Stimulated activated CD8-positive, alpha-beta memory T cell treated with anti-CD3 and anti-CD28 coated beads, Interleukin-7, amount 100 ng/mL, for 24 hours (primary cell): ENCODE results near the gene NUCB2.

ENCODE experiments used
- DNase-seq: peaks from one replicate; pipeline ENCODE4 v3.0.0-alpha.2; 2020; ENCODE audit warnings: low read depth

Gene NUCB2

DNA sequence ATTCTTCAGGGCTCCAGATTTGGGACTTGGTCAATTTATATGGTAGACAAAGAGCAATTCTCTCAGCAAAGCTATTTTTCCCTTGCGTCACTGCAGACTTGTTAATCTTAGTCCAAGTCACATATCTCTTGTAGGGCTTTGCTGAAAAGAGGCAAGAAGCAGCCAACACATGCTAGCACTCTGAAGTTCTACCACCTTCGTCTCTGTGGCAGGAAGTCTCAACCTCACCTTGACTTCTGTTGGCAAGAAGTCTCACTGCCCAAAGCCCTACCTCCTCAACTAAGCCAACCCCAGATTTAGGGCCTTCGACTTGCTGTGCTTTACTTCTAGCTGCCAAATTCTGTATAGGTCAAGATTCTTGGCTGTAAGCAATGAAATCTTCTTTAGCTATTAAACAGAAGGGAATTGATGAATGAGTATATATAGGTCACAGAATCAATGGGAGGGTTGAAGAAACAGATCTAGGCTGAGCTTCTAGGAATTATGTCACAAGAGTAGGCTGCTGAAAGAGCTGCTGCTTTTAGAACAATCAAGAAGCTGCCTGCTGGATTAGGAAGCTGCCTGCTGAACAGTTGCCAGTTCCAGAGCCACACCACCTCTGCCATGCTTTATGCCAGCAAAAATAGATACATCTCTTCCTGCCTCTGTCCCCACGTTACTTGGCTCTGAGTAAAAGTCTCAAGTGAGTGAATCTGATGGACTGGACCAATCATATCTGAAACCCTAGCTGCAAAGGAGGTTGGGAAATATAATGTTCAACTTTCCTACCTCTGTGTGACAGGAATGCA lies 57.5 kb downstream of the NUCB2 start:
- DNase-seq = no peak

DNA sequence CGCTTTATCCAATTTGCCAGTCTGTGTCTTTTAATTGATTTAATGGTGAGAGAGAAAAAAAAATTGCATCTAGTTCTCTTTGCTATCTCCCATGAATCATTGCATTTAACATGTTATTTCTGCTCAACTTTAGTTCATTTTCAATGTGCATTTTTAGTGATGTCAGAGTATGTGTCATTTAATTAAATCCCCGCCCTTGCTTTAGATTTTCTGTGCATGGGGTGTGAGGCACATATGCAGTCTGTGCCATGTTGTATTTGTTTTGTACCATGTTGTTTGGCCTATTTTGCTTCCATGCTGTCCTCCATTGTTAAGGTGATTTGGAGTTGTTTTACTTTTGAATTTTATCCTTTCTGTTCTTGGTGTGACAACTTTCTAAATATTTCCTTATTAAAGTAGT lies 66.7 kb downstream of the NUCB2 start:
- DNase-seq = no peak

DNA sequence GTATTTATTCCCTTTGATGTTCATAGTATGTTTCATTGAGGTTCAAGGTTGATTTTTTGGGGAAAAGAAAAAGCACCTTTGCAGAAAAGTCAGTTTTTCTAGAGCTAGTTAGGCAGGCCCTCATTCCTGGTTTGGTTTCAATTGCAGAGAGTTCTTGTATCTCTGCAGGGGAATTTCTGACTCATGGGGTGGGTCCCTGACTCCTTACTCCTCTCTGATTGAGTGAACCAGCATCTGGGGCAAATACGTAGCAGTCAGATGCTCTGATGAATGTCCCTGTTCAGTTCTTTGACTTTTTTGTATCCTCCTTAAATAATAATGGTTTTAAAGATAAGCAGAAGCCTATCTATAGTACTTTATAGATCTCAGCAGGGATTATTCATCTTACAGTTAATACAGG lies 67.4 kb downstream of the NUCB2 start:
- no peak for DNase-seq

DNA sequence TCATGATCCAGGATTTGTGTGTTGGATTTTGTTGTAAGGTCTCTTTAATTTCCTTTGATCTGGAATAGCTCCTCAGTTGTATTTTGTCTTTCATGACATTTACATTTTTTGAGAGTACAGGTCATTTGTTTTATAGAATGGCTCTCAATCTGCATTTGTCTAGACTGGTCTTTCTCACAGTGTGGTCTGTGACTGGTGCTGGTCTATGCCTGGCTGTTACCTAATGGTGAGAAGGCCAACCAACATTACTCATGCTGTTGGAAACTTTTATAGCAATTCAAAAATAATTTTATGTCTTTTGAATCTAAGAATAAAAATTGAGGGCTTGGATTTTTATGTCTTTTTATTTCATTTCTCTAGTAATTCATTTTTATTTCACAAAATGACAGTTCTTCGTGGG lies 71.1 kb downstream of the NUCB2 start:
- DNase-seq = no peak

DNA sequence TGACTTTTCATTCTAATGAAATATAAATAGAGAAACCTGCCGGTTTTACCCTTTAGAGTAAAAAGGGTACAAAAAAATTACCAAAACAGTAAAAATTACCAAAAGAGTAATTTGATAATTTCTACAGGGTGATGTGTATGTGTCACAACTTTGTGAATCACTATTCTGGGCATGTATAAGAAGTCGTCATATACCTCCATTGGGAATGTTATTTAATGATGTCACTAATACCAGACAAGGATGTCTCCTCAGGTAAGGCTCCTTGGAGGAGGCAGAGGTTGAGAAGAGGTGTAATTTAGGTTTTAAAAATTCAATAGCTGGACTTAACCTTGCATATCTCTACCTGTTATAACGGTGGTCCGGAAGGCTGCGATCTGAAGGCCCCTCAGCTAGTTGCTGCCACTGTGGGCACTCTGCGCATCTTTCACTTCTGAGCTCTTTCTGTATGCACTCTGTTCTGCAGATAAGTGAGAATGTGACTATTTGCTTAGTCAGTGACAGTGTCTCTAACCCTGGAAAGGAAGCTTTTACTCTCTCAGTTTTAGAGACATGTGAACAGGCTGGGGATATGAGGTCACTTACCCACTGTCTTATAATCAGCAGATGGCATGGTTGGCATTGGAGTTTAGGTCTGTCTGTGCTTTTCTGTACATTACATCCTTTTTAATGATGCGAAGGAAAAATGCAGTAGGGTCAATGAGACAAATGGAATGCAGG lies 74.1 kb downstream of the NUCB2 start:
- no peak for DNase-seq

DNA sequence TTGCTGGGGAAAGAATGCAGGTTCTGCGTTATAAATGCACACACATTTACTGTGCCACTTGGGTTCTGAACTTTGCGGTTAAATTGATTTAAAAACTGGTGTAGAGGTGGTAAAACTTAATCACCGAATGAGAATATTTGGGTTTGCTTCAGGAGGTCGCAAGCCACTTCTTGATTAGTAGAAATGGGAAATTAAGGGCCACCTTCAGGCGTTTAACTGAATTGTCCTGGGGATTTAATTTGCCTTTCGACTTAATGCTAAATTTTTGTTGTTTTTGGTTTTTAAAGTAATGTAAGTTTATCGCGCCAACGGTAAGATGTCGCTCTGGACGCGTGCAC lies 74.6 kb downstream of the NUCB2 start:
- DNase-seq = no peak

DNA sequence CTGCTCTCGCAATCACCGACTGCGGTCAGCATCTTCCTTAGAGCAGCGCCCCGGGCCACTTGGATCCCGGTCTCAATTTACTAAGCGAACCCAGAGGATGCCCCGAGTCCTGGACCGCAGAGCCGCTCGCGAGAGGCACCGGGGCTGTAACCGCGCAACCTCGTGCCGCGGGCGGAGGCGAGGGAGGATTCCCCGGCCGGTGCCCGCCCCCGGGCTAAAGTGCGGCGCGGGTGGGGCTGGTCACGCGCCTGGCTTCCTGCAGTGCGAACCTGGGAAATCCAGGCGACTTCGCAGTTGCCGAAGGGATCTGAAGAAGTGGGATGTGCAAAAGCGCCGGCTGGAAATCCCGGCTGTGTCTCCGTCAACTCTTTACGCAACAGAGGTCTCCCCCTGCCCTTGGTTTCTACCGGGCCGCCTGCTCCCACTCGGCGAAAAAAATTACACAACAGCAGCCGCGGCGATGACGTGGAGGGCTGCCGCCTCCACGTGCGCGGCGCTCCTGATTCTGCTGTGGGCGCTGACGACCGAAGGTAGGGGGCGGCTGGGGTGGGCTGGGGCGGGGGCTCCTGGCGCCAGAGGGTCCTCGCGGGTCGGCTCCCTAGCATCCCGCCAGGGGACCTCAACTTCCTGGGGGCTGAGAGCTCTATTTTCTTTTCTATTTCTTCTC lies 75.1 kb downstream of the NUCB2 start, which contains the start of gene NCR3LG1:
TSS of gene NCR3LG1 (plus strand) at position 291 of the 667 bp plus-strand sequence. CDS start at position 461, 170 bp downstream.
- DNase-seq = peak; percentile 19

DNA sequence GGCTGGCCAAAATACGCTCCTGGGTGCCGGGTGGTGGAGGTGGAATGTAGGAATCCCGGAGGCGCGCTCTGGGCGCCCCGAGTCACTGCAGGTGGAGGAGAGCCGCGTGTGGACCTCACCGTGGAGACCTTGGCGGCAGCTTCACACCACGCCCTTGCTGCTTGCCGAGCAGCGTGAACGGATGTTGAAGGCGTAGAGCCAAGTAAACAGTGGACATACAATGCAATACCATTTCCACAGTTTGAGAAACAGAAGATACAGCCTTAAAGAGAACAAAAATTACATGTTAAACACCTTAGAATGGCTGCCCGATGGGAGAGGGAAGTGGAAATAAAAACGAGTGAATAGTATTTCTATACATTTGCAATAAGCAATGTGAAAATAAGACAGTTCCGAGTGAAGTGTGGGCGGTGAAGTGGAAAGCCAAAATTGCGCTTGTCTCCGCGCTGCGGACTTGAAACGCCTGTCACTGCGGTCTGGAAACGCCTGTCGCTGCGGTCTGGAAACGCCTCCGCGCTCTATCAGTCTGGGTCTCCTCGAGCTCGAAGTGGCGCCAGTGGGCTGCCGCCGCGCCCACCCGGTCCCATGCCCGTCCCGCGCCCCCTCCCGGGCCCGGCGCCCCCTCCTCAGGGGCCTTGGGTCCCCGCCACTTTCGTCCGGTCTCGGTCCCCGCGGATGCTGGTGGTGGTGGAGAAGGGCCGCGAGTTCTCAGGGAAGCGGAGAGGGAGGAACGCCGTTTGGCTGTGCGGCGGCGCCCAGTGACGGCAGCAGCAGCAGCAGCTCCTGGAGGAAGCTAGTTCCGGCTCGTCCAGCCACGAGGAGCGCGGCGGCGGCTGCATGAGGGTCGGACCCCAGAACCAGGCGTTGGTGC lies 76.6 kb downstream of the NUCB2 start:
- peak; percentile 27 for DNase-seq

DNA sequence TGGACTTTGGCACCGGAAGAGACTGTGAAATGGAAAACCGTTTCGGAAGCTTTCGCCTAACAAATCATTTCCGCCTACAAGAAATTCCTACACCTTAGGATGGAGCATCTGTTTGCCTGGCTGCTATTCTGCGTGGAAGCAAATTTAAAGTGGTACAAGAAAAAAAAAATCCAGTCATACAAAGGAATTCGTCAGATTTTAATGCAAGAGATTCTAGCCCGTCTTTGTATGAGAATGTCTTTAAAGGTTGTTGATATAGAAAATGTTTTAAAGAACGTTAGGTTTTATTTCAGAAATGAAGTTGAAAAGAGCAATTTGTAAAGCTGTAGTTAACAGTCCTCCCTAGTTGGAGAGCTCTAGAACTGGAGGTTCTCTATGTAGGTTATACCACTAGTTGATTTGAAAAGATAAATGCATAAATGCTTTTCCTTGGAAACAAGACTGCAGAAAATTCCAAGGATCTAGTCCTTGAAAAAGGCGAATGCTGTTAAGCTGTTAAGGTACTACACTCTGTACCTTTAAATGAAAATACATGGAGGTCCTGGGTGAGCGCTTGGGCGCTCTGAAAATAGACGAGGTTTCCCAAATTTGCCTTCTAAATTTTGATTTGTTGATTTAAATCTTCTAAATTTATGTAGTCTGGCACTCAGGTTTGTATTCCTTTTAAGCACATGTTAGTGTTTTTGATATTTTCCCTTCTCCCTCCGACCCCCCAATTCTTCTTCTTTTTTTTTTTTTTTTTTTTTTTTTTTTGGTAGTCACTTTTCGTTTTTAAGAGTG lies 77.5 kb downstream of the NUCB2 start:
- DNase-seq = no peak

DNA sequence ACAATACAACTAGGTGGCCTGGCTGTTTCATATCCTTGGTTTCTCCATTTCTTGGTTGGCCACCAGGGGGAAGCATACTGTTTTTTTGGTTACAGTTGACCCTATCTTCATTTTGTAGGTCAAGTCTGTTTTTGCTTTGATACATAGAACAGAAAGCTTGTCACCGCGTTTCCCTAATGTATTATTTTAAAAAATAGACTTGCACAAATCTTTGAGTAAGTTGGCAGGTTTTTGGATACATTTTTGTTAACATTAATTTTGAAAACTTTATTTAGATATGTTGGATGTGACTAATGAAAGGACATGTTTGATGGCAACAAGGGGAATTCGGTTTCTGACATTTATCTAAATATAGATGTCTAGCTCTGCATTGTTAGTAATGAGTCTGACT lies 78.1 kb downstream of the NUCB2 start:
- DNase-seq = peak; percentile 37

DNA sequence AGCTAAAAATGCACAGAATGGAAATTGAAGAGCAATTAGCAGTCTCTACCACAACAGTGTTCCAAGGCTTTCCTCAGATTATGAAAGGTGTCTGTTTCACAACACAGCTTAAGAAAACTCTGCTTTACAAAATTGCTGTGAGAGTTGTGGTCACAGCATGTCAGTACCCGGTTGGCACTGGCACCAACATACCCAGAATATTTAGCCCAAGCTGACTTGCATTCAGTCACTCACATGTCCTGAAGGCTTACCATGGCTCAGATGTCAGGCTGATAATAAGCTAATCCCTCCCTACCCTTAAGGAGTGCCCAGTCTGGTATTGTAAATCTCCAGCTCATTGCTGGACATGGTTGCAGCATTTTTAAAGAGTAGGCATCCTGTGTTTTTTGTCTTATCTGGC lies 90.0 kb downstream of the NUCB2 start:
- no peak for DNase-seq

DNA sequence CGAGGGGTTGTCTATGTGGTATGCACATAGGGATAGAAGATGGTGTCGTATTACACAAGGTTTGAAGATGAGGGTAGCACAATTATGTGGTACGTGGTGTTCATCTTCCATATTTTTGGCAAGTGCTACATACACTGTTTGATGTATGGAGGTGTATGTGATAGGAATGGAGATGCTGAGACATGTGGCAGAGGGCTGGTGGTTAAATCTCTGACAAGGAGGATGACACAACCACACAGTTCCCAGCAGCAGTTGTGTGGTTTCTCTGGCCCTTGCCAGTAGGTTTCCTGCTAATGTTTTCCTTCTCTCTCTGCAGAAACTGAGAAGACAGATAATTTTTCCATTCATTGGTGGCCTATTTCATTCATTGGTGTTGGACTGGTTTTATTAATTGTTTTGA lies 92.0 kb downstream of the NUCB2 start:
- no peak for DNase-seq

DNA sequence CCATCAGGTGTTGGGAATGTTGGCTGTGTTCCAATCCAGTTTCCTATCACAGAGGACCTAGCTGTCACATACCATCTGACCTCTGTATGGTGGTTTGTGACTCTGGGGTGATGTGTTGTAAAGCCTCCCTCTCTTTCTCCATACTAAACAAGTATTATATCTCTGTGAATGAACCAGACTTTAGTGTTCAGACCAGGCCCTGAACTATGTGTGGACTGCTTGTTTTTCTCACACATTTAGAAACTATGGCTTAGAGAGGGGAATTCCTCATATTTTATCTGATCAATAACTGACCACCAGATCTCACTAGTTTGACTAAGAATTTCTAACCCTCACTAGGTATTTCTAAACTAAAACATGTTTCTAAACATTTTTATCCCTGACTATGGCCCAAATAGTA lies 92.6 kb downstream of the NUCB2 start:
- DNase-seq = no peak

DNA sequence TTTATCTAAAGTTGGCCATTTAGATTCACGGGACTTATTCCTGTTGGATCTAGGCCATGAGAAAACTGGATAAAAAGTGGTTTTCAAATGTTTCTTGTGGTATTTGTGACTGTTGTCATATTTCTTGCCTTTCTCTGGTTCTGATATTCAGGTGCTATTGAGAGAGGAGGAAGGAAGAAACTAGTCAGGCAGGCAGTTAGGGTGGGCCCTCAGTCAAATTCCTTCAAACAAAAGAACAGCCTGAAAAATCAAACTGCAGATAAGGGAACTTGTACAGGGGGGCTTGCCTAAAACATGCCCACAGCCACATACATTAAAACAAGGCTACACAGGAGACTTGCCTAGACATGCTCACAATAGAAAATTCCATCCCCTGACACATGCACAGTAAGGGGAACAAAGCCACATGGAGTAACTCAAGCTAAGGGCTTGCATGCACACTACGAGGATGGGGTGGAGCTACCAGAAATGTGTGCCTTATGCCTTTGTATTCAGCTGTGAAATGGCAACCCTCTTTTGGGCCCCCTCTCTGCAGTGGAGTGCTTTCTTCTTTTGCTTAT lies 93.2 kb downstream of the NUCB2 start:
- no peak for DNase-seq

DNA sequence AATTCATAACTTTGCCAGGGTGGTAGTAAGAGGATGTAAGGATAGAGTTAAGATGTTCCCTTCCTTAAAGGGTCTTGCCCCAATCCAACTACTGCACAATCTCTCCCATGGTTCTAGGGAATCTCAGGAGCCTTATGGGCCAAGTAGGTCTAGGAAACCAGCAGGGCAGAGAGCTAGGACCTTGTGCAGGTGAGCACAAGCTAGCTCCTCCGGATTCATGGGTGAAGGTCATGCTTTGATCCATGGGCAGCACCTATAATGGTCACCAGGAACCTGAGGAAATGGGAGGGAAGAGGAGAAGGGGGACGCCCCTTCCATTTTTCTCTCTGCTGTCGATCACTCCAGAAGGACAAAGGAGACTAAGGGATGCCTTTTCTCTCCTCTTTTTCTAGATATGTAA lies 95.1 kb downstream of the NUCB2 start:
- DNase-seq = no peak

DNA sequence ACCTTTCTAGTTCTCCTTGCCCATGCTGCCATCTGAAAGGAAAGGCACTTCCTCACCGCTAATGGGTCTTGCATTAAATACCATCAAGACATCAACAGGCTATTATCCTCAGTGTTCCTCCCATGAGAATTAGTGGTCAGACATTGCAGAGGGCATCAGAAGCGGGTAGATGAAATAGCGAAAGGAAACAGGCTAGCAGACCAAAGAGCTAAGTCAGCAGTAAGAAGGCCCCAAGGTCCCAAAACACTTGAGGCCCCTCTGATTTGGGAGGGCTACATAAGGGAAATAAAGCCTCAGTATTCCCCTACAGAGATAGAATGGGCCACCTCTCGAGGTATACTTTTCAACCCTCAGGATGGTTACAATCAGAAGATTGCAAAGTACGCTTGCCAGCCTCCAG lies 99.0 kb downstream of the NUCB2 start:
- no peak for DNase-seq

DNA sequence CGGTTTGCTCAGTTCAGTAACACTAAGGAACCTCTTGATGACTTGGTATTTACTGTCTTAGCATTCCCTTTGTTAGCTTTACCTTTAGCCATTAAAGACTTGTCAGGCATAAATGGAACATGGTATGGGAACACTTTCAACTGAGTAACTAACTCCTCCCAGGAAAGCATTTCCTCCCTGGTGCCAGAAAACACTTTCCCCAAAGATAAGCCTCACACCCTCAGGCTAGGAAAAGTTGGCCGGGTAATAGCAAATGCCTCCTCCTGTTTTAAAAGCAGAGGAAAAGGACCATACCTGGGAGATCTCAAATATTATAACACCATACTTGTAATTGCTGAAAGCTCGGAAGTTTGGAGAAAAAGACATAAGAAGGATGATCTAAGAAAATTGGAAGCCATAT lies 100.0 kb downstream of the NUCB2 start:
- DNase-seq = no peak

DNA sequence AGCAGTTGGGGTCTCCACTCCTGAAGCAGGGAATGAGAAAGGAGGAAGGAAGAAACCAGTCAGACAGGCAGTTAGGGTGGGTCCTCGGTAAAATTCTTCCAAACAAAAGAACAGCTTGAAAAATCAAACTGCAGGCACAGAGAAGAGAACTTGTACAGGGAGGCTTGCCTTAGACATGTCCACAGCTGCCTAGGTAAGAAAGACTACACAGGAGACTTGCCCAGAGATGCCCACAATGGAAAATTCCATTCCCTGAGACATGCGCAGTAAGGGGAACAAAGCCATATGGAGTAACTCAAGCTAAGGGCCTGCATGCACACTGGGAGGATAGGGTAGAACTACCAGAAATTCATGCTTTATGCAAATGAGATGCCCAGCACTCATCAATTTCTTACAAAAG lies 102.1 kb downstream of the NUCB2 start:
- no peak for DNase-seq

DNA sequence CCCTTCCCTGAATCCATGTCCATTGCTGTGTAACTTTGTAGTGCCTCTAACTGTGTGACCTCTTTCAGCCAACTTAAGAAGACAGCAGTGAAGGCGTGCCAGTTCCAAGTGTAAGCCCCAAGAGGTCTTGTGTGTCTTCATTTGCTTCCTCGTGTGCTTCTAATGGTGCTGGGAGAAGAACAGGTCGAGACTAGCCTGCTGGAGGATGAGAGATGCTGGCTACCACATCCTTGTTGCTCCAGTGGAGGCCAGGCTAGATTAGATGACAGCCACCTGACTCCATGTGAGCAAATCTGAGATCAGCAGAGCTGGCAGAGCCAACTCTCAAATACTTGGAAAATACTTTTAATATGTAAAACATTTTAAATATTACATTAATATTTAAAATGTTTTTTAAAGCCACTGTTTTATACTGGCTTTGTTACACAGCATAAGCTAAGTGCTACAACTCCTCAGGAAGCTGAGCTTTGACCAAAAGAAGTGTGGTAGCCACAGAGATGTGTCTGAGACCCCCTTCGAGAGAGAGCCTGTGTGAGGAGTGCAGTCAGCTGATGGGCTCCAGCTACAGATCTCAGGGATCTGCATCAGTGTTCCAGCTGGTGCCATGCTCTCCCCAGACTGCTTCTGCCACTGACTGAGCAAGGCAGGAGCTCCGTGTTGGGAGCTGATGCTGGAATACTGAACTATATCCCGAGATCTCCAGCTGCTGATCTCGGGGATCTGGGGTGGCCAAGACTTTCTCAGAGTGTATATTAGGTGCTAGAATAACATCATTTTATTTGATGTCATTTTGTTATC lies 103.0 kb downstream of the NUCB2 start:
- no peak for DNase-seq

DNA sequence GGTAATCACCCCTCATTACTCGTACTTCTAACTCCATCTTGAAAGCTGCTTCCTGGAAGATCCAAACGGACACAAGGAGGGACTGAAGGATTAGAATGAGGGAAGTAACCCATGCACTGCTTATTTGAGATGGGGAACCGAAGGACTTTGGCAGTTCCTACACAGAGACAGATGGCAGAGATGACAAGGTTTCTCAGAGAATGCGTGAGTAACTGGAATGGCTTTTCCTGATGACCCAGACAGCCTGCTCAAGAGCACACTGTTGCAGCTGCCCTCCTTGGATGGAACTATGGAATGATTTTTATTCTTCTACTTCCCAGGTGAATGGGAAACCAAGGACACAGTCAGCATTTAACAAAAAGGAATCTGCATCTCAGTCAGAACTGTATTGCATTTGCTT lies 104.6 kb downstream of the NUCB2 start:
- no peak for DNase-seq
